ENCODE data around the gene CISD2.
A peak's percentile ranks its signal among the peaks of the same experiment; 100 is the strongest.
"Not testable (repeated sequence)": the region's sequence is repeated elsewhere in the genome, so short reads cannot be mapped to it uniquely, and the experiment has no call there.

The CISD2 gene

DNA sequence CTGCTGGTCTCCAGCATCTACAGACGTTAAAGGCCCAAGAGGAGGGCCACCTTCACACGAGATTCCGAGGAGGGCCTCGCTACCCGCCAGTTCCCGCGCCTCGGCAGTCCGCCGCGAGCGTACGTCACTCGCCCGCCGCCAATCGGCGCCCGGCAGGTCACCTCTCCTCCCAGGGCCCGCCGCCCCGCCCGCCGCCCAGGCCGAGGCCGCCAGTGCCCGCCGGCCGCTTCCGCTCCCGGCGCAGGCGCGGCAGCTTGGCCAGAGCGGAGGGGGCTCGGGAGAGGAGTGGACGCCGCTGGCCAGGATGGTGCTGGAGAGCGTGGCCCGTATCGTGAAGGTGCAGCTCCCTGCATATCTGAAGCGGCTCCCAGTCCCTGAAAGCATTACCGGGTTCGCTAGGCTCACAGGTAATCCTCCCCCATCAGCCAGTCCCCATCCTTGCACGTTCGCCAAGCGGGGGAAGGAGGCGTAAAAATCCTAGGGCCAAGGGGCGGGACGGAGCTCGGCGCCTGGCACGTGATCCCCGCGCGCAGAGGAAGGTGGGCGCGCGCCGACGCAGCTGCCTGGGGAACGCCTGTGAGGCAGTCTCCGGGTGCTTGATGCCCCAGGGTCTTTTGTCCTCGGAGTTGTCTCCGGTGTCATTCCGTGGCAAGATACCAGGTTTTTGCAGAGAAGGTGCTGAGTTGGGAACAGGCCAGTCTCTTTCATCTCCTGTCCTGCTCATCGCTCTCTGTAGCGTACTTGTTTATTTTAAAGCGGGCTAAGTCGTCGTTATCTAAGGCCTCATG is at the start of gene CISD2:
Gene CISD2 (plus strand): TSS at position 212 of the 788 bp plus-strand sequence. CDS start 93 bp downstream, at position 305.
- peak; percentile 95 for DNase-seq (ENCODE audit: low spot score)

- DNase-seq (ENCODE audit: low spot score) = not testable (repeated sequence)
These were observed 49.7 kb upstream of the CISD2 start for GRCh38 chr4:102819100-102819499.

DNA sequence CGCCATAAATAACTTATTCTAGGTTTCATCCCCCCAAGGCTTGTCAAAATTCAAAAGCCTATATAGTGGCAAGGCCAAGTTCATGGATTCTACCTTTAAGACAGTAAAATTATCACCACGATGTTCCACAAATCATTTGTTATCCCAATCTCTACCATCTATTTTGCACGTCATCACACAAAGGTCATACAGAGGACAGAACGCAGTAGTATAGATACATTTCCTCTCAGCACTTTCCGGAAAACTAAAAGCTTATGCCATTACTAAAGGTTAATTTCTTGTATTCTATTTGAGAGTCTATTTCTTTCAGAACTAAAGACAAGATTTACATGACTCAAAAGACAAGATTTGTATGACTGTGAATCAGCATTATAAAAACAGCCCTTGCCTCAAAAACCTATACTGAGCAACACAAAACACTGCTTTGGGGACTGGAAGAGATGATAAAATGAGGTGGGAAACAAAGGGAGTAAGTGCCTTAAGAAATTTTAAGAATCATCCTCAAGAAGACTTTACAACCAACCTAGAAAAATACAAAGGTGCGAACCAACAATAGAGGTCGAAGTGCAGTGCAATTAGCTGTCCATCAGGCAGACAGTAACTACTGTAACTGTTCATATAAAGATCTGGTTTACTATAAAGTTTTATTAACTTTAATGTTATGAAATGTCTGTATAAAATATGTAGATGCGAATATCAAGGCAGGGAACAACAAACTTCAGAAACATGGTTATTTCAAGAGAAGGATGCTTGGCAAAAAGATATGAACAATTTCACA is 49.0 kb upstream of the CISD2 start:
- DNase-seq (ENCODE audit: low spot score) = no peak

DNA sequence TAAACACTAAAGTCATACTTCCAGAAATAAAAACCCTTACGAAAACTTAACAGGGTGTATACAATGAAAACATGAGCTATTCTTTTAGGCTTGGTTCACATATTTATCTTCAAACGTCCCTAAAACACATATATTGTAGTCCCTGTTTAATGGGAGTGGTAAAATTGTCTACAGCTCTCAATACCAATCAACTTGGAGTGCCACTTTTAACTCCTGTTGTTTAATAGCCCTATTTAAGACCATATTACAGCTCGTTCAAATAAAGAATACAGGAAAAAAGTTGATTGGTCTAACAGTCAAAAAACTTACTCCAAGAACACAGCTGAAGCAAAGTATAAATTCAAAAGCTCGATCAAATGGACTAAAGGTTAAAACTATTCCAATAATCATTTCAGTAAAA is 45.3 kb upstream of the CISD2 start:
- no peak for DNase-seq (ENCODE audit: low spot score)

- no peak for DNase-seq (ENCODE audit: low spot score)
These were observed 44.9 kb upstream of the CISD2 start for GRCh38 chr4:102823897-102824296.

- DNase-seq (ENCODE audit: low spot score) = no peak
These were observed 44.4 kb upstream of the CISD2 start for GRCh38 chr4:102824398-102824797.

GRCh38 chr4:102825261-102826091 is 43.3 kb upstream of the CISD2 start:
- DNase-seq (ENCODE audit: low spot score) = no peak

DNA sequence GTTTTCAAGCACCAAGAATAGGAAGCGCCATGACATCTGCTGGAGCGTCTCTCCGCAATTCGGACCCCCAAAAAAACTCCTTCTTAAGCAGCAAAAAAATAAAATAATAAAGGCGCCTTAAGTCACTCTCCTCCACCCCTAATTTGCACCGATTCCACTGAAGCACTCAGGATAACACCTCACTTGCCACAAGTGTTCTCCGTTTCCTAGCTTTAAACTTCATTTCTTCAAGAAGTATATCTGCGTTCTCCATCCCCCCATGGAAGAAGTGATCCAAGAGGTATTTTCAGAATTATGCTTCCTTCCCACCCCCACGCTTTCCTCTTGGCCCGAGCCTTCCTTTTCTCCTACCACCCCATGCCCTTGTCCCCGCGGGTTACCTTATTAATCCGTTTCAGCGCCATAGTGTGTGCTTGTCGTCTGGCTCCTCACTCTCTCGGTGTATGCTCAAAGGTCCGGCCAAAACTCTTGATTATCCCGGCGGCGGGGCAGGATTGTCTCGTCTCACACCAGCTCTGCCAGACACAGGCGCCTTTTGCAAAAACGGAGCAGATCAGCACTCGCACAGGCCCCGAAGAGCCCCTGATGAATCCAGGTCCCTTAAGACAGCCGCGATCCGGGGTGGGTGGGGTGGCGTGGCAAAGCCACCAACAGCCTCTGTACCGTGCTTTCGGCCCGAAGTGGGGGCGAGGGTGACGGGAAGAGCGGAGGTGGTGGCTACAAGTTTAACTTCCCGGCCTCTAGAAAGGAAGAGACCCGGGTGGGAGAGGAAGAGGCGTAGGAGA is 42.5 kb upstream of the CISD2 start:
- DNase-seq (ENCODE audit: low spot score) = no peak

DNA sequence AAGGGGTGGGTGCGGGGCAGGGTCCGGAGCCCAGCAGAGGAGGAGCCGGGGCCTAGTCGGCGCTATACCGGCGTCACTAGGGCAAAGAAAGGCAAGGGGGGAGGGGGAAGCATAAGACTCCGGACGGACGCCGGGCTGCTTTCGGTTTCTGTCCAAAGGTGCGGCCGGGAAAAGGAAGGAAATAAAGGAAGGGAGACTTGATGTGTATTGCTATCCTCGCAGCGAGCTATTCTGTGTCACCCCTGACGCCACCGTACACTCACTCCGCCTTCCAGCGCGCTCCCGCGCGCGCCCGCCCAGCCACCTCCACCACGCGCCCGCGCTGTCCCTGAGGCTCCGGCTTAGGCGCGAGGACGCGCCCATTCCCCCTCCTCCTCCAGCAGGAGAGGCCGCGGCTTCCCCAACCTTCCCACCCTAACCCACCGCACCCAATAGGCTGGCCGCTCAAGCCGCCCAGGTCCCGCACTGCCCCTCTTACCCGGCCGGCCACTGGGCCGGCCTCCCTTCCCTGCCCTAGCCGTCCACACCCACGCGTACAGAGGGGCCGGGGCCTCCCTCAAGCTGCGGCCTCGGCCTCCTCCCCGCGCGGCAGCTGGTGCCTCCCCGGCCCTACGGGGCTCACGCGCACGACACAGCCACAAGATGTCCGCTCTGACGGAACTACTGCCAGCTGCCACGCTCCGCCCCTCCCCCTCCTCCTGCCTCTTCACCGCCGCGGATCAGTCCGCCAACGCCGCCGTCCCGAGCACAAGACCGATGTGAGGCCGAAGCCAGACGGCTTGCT is 41.7 kb upstream of the CISD2 start, which contains the start of gene UBE2D3:
Gene UBE2D3 (minus strand): TSS at position 662 of the 784 bp plus-strand sequence. CDS start 1,043 bp downstream, outside the sequence.
- peak; percentile 74 for DNase-seq (ENCODE audit: low spot score)

DNA sequence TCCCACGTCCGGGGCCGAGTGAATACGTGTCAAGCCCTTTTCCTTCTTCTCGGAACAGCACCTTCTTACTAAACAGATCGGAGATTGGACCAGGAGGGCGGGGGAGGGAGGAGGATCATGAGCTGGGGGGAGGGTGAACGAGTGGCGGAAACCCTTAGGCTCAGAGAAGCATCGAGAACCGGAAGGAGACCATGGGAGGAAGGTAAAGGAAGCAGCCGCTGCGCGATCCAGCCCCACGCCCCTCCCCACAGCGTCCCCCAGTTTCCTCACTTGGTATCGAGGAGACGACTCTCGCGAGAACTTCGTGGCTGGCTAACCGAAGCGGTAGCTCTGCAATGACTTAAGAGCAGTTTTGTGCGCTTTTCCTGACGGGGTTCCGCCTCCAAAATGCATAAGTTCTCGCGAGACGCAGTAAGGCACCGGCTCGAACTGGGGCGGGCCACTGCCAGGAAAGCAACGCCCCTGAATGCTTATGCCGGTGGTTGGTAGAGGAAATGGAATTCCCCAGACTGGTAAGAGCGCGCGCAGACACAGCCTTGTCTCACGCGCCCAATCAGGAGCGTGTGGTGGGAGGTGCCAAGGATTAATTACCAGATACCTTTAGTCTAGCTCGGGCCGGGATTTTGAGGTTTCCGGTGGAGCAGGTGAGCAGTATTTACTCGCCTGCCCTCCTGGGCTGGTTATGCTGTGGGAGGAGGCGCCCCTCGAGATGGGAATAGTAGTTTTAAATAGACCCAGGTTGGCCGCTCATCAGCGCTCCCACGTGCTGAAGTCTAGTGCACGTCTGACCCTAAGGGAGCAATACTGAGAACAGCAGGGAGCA is 40.9 kb upstream of the CISD2 start:
- peak; percentile 88 for DNase-seq (ENCODE audit: low spot score)

DNA sequence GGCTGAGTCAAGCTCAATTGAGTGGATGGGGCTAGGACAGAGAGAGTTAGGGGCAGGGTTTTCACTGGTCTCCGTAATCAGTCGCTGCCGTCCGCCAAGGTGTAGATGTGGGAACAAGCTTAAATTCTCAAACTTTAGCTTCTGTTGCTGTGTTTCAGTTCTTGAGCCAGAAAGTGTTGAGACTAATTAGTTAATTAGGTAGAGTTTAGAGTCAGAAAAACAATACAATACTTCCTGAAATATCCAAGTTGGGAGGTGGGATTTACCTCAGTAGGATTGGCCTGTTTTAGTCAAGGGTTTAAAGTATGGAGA is 40.3 kb upstream of the CISD2 start:
- no peak for DNase-seq (ENCODE audit: low spot score)

DNA sequence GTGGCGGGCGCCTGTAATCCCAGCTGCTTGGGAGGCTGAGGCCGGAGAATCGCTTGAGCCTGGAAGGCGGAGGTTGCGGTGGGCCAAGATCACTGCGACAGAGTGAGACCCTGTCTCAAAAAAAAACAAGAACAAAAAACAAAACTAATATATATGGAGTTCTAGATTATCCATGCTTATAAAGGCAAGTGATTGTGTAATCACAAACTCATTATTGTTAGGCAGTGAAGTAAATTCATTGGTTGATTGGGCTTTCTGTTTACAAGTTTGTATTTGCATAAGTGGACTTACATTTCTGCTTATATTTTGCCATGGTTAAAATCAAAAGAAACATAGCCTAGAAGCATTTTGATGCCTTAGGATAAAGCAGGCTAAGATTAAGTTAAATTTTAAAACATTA is 39.0 kb upstream of the CISD2 start:
- DNase-seq (ENCODE audit: low spot score) = no peak

DNA sequence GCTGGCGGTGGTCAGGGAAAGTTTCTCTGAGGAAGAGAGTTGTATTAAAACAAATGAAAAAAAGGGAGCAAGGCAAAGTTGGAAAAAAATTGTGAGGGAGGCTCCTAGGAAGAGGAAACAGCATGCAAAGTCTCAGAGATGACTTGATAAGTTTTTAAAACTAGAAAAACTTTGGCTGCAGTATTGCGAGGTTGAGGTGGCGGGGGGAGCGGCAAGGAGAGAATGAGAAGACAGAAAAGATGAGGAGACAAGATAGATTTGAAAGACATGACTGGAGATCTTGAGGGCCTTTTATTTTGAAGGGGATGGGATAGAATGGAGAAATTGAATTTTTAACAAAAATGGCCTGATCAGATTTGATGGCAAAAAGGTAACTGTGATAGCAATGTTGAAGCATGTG is 36.7 kb upstream of the CISD2 start:
- no peak for DNase-seq (ENCODE audit: low spot score)

DNA sequence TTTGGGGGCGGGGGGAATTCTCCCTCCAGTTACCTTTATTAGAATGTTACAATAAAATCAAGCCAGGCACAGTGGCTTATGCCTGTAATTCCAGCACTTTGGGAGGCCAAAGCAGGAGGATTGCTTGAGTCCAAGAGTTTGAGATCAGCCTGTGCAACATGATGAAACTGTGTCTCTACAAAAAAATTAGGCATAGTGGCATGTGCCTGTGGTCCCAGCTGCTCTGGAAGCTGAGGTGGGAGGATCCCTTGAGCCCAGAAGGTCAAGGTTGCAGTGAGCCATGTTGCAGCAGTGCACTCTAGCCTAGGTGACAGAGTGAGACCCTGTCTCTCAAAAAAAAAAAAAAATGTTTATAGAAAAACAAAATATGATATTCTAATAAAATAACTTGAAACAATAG is 36.1 kb upstream of the CISD2 start:
- no peak for DNase-seq (ENCODE audit: low spot score)

- DNase-seq (ENCODE audit: low spot score) = no peak
These were observed 32.2 kb upstream of the CISD2 start for GRCh38 chr4:102836596-102836995.

GRCh38 chr4:102842367-102842766 is 26.4 kb upstream of the CISD2 start:
- DNase-seq (ENCODE audit: low spot score) = no peak

DNA sequence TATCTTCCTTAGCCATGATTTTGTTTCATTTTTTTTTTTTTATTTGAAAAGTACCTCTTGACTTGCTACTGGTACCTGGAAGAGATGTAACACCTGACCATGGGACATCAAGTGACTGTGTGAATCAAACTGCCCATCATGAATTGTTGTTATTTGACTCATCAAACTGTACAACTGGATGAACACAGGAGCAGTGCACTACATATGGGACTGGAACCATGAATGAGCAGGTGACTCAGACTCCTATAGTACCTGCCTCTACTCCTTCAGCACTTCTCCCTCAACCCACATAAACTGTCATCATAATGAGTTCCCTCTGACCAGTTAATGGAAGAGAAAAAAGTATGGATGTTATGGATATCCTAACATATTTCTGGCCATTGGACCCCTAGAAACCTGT is 25.5 kb upstream of the CISD2 start:
- DNase-seq (ENCODE audit: low spot score) = no peak

DNA sequence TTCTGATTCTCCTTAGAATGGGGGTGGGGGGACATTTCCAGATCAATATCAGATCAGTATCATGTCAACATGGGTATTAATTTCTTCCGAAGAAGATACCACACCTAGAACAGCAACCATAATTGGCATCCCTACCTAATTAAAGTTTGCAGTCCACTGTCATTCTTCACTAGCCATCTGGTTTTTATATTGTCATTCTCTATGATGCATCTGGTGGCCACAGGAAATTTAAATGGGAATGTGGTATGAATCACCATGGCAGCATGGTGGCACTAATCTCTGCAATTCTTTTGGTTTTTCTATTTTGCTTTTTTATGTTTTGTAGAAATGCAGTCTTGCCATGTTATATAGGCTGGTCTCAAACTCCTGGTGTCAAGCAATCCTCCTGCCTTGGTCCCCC is 24.9 kb upstream of the CISD2 start:
- DNase-seq (ENCODE audit: low spot score) = no peak

DNA sequence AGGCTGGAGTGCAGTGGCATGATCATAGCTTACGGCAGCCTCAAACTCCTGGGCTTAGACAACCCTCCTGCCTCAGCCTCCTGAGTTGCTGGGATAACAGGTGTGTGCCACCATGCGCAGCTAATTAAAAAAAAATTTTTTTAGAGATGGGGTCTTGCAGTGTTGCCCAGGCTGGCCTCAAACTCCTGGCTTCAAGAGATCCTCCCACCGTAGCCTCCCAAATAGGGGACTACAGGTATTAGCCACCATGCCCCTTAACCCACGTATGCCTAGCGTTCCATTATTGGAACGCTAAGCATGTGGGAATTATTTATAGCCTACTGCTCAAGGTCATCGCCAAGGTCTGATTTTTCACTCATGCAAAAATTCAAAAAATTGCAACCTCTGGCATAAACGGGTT is 21.1 kb upstream of the CISD2 start:
- DNase-seq (ENCODE audit: low spot score) = no peak

- DNase-seq (ENCODE audit: low spot score) = no peak
These were observed 19.1 kb upstream of the CISD2 start for GRCh38 chr4:102849579-102850104.
